Activated CD8-positive, alpha-beta T cell treated with anti-CD3 and anti-CD28 coated beads for 36 hours (primary cell): ENCODE results near the gene ADGRV1. TPM values are rescaled to one million over a fixed set of nuclear protein-coding genes. Genes with fewer than 3 reads are reported as not detected.

Source experiments
- ATAC-seq: fragments of 200-7000 bp; cut with Tn5 transposase; one replicate; pipeline ENCODE4 v1.10.0; 2021; ENCODE audit warnings: mild to moderate bottlenecking, moderate library complexity
- CTCF ChIA-PET: fragments of 350-600 bp; sonication (Branson Sonifier 250); formaldehyde crosslinking; loops from one replicate; lab custom pipeline; 2021; ENCODE audit warnings: antibody characterized with exemption; lab: Charles Lee
- POLR2A ChIA-PET: fragments of 350-600 bp; sonication (Branson Sonifier 250); formaldehyde crosslinking; loops from one replicate; lab custom pipeline; 2021; ENCODE audit warnings: antibody characterized with exemption; lab: Charles Lee
- DNase-seq: peaks from one replicate; pipeline ENCODE4 v3.0.0-alpha.2; 2020
- H3K27ac Mint-ChIP-seq: one replicate; pipeline ENCODE4 v1.8.0; 2021; ENCODE audit warnings: mild to moderate bottlenecking, mixed read lengths
- H3K27me3 Mint-ChIP-seq: one replicate; pipeline ENCODE4 v1.8.0; 2021; ENCODE audit warnings: mixed read lengths
- H3K36me3 Mint-ChIP-seq: one replicate; pipeline ENCODE4 v1.8.0; 2021; ENCODE audit warnings: low read depth, mixed read lengths
- H3K4me1 Mint-ChIP-seq: one replicate; pipeline ENCODE4 v1.8.0; 2021; ENCODE audit warnings: low read depth, mixed read lengths
- H3K4me3 Mint-ChIP-seq: one replicate; pipeline ENCODE4 v1.8.0; 2021; ENCODE audit warnings: mild to moderate bottlenecking, moderate library complexity, mixed read lengths
- H3K9me3 Mint-ChIP-seq: one replicate; pipeline ENCODE4 v1.8.0; 2021; ENCODE audit warnings: mixed read lengths
- intact Hi-C: fragments of 100-400 bp; cut with micrococcal nuclease; formaldehyde crosslinking; loops from one replicate; pipeline ENCODE4 v1.10.0; 2022
- total RNA-seq, 2 experiments: library from RNA; stranded (reverse); gene quantifications; one replicate each; pipeline ENCODE4 v1.2.3, GENCODE V29; 2021
- TF ChIP-seq, protein P1 (sequence below): fragments of 200-600 bp; IDR thresholded peaks from one replicate; pipeline ENCODE4 v1.8.0; 2022; ENCODE audit warnings: antibody characterized with exemption, mild to moderate bottlenecking

The ADGRV1 gene
- total RNA-seq, 2 experiments from 2014 or later, result 0.18 TPM; not detected in 1

DNA sequence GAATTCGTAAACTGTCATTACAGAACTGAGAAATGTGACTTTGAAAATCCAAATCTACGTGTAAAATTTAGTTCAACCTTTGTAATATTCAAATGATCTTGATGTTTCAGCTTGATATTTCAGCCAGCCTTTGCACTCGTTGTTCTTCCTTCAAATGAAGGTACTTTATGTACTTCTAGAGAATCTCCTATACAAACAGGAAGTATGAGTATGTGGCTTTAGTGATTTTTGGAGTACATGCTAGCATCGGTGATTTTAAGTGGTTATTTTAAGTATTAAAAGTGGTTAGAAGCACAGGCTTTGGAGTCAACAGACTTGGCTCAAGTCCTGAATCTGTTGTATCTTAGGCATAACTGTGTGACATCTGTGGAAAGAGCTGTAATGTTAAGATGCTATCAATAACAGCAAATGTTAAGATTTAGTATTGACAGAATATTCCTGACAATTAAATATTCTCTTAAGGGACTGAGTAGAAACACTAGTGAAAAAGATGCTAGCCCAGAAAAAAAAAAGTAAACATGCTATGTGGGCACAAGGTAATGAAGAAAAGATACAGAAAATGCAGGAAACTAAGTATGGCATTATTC is 398.0 kb downstream of the ADGRV1 start:
- TF ChIP-seq, protein P1, sequence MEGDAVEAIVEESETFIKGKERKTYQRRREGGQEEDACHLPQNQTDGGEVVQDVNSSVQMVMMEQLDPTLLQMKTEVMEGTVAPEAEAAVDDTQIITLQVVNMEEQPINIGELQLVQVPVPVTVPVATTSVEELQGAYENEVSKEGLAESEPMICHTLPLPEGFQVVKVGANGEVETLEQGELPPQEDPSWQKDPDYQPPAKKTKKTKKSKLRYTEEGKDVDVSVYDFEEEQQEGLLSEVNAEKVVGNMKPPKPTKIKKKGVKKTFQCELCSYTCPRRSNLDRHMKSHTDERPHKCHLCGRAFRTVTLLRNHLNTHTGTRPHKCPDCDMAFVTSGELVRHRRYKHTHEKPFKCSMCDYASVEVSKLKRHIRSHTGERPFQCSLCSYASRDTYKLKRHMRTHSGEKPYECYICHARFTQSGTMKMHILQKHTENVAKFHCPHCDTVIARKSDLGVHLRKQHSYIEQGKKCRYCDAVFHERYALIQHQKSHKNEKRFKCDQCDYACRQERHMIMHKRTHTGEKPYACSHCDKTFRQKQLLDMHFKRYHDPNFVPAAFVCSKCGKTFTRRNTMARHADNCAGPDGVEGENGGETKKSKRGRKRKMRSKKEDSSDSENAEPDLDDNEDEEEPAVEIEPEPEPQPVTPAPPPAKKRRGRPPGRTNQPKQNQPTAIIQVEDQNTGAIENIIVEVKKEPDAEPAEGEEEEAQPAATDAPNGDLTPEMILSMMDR, result no peak
- POLR2A ChIA-PET, result no interaction called here

DNA sequence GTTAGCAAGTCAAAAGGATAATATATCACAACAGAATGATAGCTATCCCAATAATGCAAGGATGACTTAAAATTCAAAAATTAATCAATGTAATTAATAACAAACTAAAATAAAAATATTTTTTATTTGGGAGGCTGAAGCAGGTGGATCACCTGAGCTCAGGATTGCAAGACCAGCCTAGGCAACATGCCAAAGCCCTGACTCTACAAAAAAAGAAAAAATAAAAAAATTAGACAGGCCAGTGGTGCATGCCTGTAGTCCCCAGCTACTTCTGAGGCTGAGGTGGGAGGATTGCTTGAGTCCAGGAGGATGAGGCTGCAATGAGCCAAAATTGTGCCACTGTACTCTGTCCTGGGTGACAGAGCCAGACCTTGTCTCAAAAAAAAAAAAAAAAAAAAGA is 399.3 kb downstream of the ADGRV1 start:
- TF ChIP-seq, protein P1, result no peak
- no peaks in the 10 kb centered on the region for H3K36me3 Mint-ChIP-seq
- no peaks in the 10 kb centered on the region for H3K9me3 Mint-ChIP-seq
- H3K27me3 Mint-ChIP-seq, result peaks cover 15% of the 10 kb centered on the region
- POLR2A ChIA-PET, result no interaction called here
- H3K4me3 Mint-ChIP-seq, result no peak overlapping the region
- no peak for DNase-seq
- no peak overlapping the region for H3K27ac Mint-ChIP-seq
- intact Hi-C loops, result no loop called here
- peaks cover 7% of the 10 kb centered on the region for H3K4me1 Mint-ChIP-seq
- ATAC-seq, result no peak
- CTCF ChIA-PET, result interaction anchor here (1.0 kb wide), 1 partner anchor 26 kb away, joined by 3 read pairs; no protein-coding TSS in a partner anchor

More for the DNA sequence above, 398.0 kb downstream of the ADGRV1 start:
- Mint-ChIP-seq H3K4me3 (no peak overlapping the region), H3K9me3 (no peaks in the 10 kb centered on the region), H3K27me3 (peaks cover 22% of the 10 kb centered on the region), H3K36me3 (no peaks in the 10 kb centered on the region), H3K4me1 (peaks cover 7% of the 10 kb centered on the region), H3K27ac (no peak overlapping the region)
- ATAC-seq, result peak; percentile 64
- intact Hi-C loops, result no loop called here
- CTCF ChIA-PET, result interaction anchor here (1.1 to 1.3 kb wide), 2 partner anchors 25 to 463 kb away, joined by 3 to 4 read pairs; no protein-coding TSS in a partner anchor
- no peak for DNase-seq

DNA sequence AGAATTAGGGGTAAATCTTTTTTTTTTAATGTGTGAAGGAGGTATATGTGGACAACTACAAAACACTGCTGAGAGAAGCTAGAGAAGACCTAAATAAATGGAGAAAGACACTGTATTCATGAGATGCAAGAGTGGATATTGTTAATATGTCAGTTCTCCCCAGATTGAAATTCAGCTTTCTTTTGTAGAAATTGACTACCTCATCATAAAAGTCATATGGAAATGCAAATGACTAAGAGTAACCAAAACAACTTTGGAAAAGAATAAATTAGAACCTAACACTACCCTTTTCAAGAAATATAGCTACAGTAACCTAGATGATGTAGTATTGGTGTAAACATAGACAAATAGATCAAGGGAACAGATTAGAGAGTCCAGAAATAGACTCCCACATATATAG is 400.7 kb downstream of the ADGRV1 start:
- TF ChIP-seq, protein P1, result no peak
- H3K9me3 Mint-ChIP-seq, result no peaks in the 10 kb centered on the region
- ATAC-seq, result no peak
- no peak overlapping the region for H3K4me3 Mint-ChIP-seq
- CTCF ChIA-PET, result no interaction called here
- no peaks in the 10 kb centered on the region for H3K36me3 Mint-ChIP-seq
- no peak for DNase-seq
- intact Hi-C loops, result no loop called here
- POLR2A ChIA-PET, result no interaction called here
- no peak overlapping the region for H3K27ac Mint-ChIP-seq
- peaks cover 15% of the 10 kb centered on the region for H3K27me3 Mint-ChIP-seq
- H3K4me1 Mint-ChIP-seq, result peaks cover 7% of the 10 kb centered on the region

DNA sequence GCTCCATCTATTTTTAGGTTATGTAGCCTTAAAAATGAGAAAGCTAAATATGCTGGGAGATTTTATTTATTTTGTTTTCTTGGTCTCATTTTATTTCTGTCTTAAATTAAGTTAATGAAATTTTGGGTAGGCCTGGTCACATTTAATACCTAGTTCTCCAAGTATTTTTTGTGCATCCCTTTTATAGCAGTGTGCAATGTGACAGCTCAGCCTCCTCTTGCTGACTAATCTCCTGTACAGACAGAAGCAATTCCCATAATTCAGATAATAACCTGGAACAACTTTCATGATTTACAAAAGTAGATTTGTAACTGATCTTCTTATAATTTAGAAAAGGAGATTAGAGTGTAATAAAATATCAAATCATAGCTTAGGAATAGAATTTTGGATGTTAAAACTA is 403.9 kb downstream of the ADGRV1 start:
- TF ChIP-seq, protein P1, result no peak
- no peak overlapping the region for H3K27ac Mint-ChIP-seq
- intact Hi-C loops, result no loop called here
- peaks cover 25% of the 10 kb centered on the region for H3K27me3 Mint-ChIP-seq
- H3K4me3 Mint-ChIP-seq, result no peak overlapping the region
- ATAC-seq (no peak), DNase-seq (no peak)
- H3K4me1 Mint-ChIP-seq, result peaks cover 9% of the 10 kb centered on the region
- no peaks in the 10 kb centered on the region for H3K9me3 Mint-ChIP-seq
- no peaks in the 10 kb centered on the region for H3K36me3 Mint-ChIP-seq
- CTCF ChIA-PET, result no interaction called here
- POLR2A ChIA-PET, result no interaction called here

DNA sequence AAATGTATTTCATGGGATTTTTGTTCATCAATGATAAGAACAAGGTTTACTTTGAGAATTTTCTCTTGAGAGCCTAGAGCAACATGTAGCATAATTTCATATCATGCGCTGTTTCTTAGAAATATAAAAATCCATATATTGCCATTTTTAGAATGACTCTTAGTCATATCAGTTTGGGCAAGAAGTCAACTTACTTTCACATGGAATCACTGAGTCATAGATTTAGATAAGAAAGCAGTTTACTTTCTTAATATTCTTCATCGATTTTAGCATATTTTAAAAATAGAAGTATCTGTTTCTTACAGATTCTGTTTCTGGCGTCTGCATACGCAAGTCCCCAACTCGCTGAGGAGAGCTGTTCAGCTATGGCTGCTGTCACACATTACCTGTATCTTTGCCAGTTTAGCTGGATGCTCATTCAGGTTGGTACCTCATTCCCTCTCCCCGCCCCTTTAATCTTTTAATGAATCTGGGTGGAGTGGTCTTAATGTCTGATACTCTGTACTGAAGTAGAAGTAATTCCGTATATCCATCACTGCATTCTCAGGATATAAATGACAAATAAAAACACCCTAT is 406.6 kb downstream of the ADGRV1 start:
- ATAC-seq (no peak), DNase-seq (no peak)
- POLR2A ChIA-PET, result no interaction called here
- intact Hi-C loops, result no loop called here
- Mint-ChIP-seq H3K9me3 (no peaks in the 10 kb centered on the region), H3K4me3 (no peak overlapping the region), H3K27ac (no peak overlapping the region), H3K4me1 (peaks cover 11% of the 10 kb centered on the region), H3K27me3 (peaks cover 19% of the 10 kb centered on the region), H3K36me3 (no peaks in the 10 kb centered on the region)
- TF ChIP-seq, protein P1, result no peak
- CTCF ChIA-PET, result interaction anchor here (0.9 kb wide), 1 partner anchor 33 kb away, joined by 3 read pairs; no protein-coding TSS in a partner anchor
